GM12878 (cell line): ENCODE measurements around the gene FN3K. TPM values are rescaled to one million over a fixed set of nuclear protein-coding genes. Genes with fewer than 3 reads are reported as not detected.

Experiments used
- CEBPZ ChIP-seq: fragments of 150-350 bp; IDR thresholded peaks from 2 replicates; pipeline ENCODE4 v1.6.1; 2016; ENCODE audit warnings: low read depth, low read length
- CUX1 ChIP-seq: IDR thresholded peaks from 2 replicates; pipeline ENCODE4 v1.6.1; 2012; ENCODE audit warnings: improper control_type of control experiment, low read depth, low read length; ENCODE audit not compliant: insufficient replicate concordance
- E4F1 ChIP-seq: fragments of 450-650 bp; IDR thresholded peaks from 2 replicates; pipeline ENCODE4 v1.6.1; 2018; ENCODE audit warnings: borderline replicate concordance, mild to moderate bottlenecking; ENCODE audit not compliant: partially characterized antibody
- LARP7 ChIP-seq: fragments of 450-650 bp; IDR thresholded peaks from 2 replicates; pipeline ENCODE4 v1.6.1; 2017; ENCODE audit warnings: mild to moderate bottlenecking
- MTA2 ChIP-seq: fragments of 450-650 bp; IDR thresholded peaks from 2 replicates; pipeline ENCODE4 v1.6.1; 2016; ENCODE audit warnings: low read depth, mild to moderate bottlenecking, moderate library complexity
- MXI1 ChIP-seq: fragments of 150-350 bp; IDR thresholded peaks from 2 replicates; pipeline ENCODE4 v1.6.1; 2011; ENCODE audit warnings: low read depth, mild to moderate bottlenecking, inconsistent platforms, low read length, improper control_type of control experiment
- POLR2AphosphoS2 ChIP-seq: IDR thresholded peaks from 2 replicates; pipeline ENCODE4 v1.6.1; 2011; ENCODE audit warnings: low read depth, mild to moderate bottlenecking, low read length, improper control_type of control experiment, moderate library complexity
- POU2F2 ChIP-seq: IDR thresholded peaks from 3 replicates; pipeline ENCODE4 v1.6.1; 2011; ENCODE audit warnings: low read depth, mild to moderate bottlenecking, low read length, borderline replicate concordance
- RCOR1 ChIP-seq: conservative IDR thresholded peaks from 2 replicates; pipeline ENCODE4 v1.6.1; 2012; ENCODE audit warnings: low read depth, low read length, improper control_type of control experiment
- RELB ChIP-seq: fragments of 450-650 bp; IDR thresholded peaks from 2 replicates; pipeline ENCODE4 v1.6.1; 2017; ENCODE audit warnings: low read depth, mild to moderate bottlenecking, moderate library complexity
- SP1 ChIP-seq: IDR thresholded peaks from one replicate; pipeline ENCODE4 v1.6.1; 2011; ENCODE audit warnings: low read depth, low read length
- SREBF1 ChIP-seq: IDR thresholded peaks from 2 replicates; pipeline ENCODE4 v1.6.1; 2012; ENCODE audit warnings: mild to moderate bottlenecking, low read length
- TAF1 ChIP-seq: IDR thresholded peaks from 2 replicates; pipeline ENCODE4 v1.6.1; 2011; ENCODE audit warnings: mild to moderate bottlenecking, low read depth, low read length, borderline replicate concordance
- polyA plus RNA-seq, 11 experiments: library from polyadenylated mRNA; depleted of rRNA in 4 of 11; unstranded in 6 of 11; stranded (reverse) in 5 of 11; fragments of >200 nt; fragmentation: Nextera tagmentation in 4 of 11; fragmentation: Illumina TruSeq in 1 of 11; extraction: Ambion mirVana in 4 of 11; extraction: Trizol in 1 of 11; gene quantifications; 1 replicate in 1 of 11; 2 replicates in 10 of 11; pipeline versions ENCODE4 v1.2.1 to v1.2.3, GENCODE V29; 2011 to 2016; ENCODE audit warnings: inconsistent platforms in 2 of 11, missing spikeins in 2 of 11, low read depth in 1 of 11
- total RNA-seq, 4 experiments: library from RNA; depleted of rRNA in 3 of 4; stranded (reverse); fragments of >200 nt in 3 of 4; fragmentation: Illumina TruSeq in 1 of 4; extraction: Trizol in 1 of 4; gene quantifications; 2 replicates each; pipeline versions ENCODE4 v1.2.1 to v1.2.3, GENCODE V29; 2013 to 2021

Gene FN3K
- total and polyA plus RNA-seq, 10 of the 15 experiments (the other 5 are each of a cell fraction or from before 2014, with no cell fraction given) = 0.08 to 0.51 (median 0.17) TPM; not detected in 7

- TF ChIP-seq RELB = peak; percentile 45; the same call in 1 of the 2 replicates
- TF ChIP-seq MTA2 = peak; percentile 20; the same call in 1 of the 2 replicates
- TF ChIP-seq MXI1 = peak; percentile 58; the same call in 1 of the 2 replicates
- peak; percentile 79 for TF ChIP-seq SP1
- no peak for TF ChIP-seq RCOR1
- no peak for TF ChIP-seq CUX1
- peak; percentile 80; the same call in 1 of the 2 replicates for TF ChIP-seq LARP7
- no peak for TF ChIP-seq TAF1
- TF ChIP-seq E4F1 = peak; percentile 54
- no peak for TF ChIP-seq POU2F2
- TF ChIP-seq CEBPZ = no peak
- TF ChIP-seq POLR2AphosphoS2 = no peak
- peak; percentile 78 for TF ChIP-seq SREBF1
Measured at GRCh38 chr17:82751571-82752370, 16.4 kb downstream of the FN3K start, which contains the start of gene TBCD (continued).
